ENCODE results near the gene CCDC7.
"Not testable (repeated sequence)": the region's sequence is repeated elsewhere in the genome, so short reads cannot be mapped to it uniquely, and the experiment has no call there.

CCDC7 gene

GRCh38 chr10:32650246-32650655 lies 204.3 kb downstream of the CCDC7 start:
- Mint-ChIP-seq H3K4me1 (peaks cover 6% of the 10 kb centered on the region), H3K4me3 (no peak overlapping the region), H3K27ac (no peak overlapping the region), H3K36me3 (no peaks in the 10 kb centered on the region), H3K9me3 (peaks cover 16% of the 10 kb centered on the region), H3K27me3 (no peaks in the 10 kb centered on the region)
- DNase-seq: no peak
- CTCF ChIA-PET: interaction anchor here (1.7 kb wide), 1 partner anchor 16 kb away, joined by 3 read pairs; no protein-coding TSS in a partner anchor

- CTCF ChIA-PET: not testable (repeated sequence)
- peaks cover 34% of the 10 kb centered on the region for H3K9me3 Mint-ChIP-seq
These were observed 211.5 kb downstream of the CCDC7 start for GRCh38 chr10:32657430-32657829.

GRCh38 chr10:32661346-32661745 lies 215.4 kb downstream of the CCDC7 start:
- Mint-ChIP-seq H3K4me1 (no peaks in the 10 kb centered on the region), H3K9me3 (peaks cover 20% of the 10 kb centered on the region), H3K27me3 (no peaks in the 10 kb centered on the region), H3K4me3 (no peak overlapping the region), H3K27ac (no peak overlapping the region), H3K36me3 (peaks cover 3% of the 10 kb centered on the region)
- no peak for DNase-seq
- CTCF ChIA-PET: no interaction called here

More at GRCh38 chr10:32657430-32657829, 211.5 kb downstream of the CCDC7 start:
- DNase-seq, H3K36me3 Mint-ChIP-seq, H3K4me3 Mint-ChIP-seq, H3K4me1 Mint-ChIP-seq, H3K27me3 Mint-ChIP-seq, H3K27ac Mint-ChIP-seq: not testable (repeated sequence)

GRCh38 chr10:32680803-32681557 lies 235.0 kb downstream of the CCDC7 start:
- H3K4me3 Mint-ChIP-seq: no peak overlapping the region
- no peak for DNase-seq
- H3K27ac Mint-ChIP-seq: no peak overlapping the region
- H3K9me3 Mint-ChIP-seq: peaks cover 13% of the 10 kb centered on the region
- H3K36me3 Mint-ChIP-seq: peaks cover 3% of the 10 kb centered on the region
- no peaks in the 10 kb centered on the region for H3K4me1 Mint-ChIP-seq
- CTCF ChIA-PET: interaction anchor here (1.0 kb wide), 1 partner anchor 10 kb away, joined by 3 read pairs; no protein-coding TSS in a partner anchor
- no peaks in the 10 kb centered on the region for H3K27me3 Mint-ChIP-seq

- no peaks in the 10 kb centered on the region for H3K4me1 Mint-ChIP-seq
- H3K27me3 Mint-ChIP-seq: no peaks in the 10 kb centered on the region
- DNase-seq: no peak
- H3K9me3 Mint-ChIP-seq: no peaks in the 10 kb centered on the region
- H3K36me3 Mint-ChIP-seq: no peaks in the 10 kb centered on the region
- CTCF ChIA-PET: no interaction called here
- H3K27ac Mint-ChIP-seq: no peak overlapping the region
- H3K4me3 Mint-ChIP-seq: no peak overlapping the region
These were observed 238.4 kb downstream of the CCDC7 start for GRCh38 chr10:32684291-32684690.

- Mint-ChIP-seq H3K4me3 (no peak overlapping the region), H3K4me1 (no peaks in the 10 kb centered on the region), H3K9me3 (no peaks in the 10 kb centered on the region), H3K27ac (no peak overlapping the region), H3K27me3 (no peaks in the 10 kb centered on the region), H3K36me3 (no peaks in the 10 kb centered on the region)
- no peak for DNase-seq
- CTCF ChIA-PET: no interaction called here
These were observed 241.2 kb downstream of the CCDC7 start for GRCh38 chr10:32687116-32687515.

GRCh38 chr10:32687546-32687945 lies 241.6 kb downstream of the CCDC7 start:
- no peak for DNase-seq
- Mint-ChIP-seq H3K4me3 (no peak overlapping the region), H3K27ac (no peak overlapping the region), H3K4me1 (no peaks in the 10 kb centered on the region), H3K9me3 (no peaks in the 10 kb centered on the region), H3K27me3 (no peaks in the 10 kb centered on the region), H3K36me3 (no peaks in the 10 kb centered on the region)
- CTCF ChIA-PET: no interaction called here

GRCh38 chr10:32692174-32692573 lies 246.2 kb downstream of the CCDC7 start:
- Mint-ChIP-seq H3K4me3 (no peak overlapping the region), H3K36me3 (no peaks in the 10 kb centered on the region), H3K4me1 (no peaks in the 10 kb centered on the region), H3K27ac (no peak overlapping the region), H3K27me3 (no peaks in the 10 kb centered on the region), H3K9me3 (peaks cover 9% of the 10 kb centered on the region)
- CTCF ChIA-PET: no interaction called here
- DNase-seq: no peak

- H3K36me3 Mint-ChIP-seq: no peaks in the 10 kb centered on the region
- DNase-seq: no peak
- H3K27ac Mint-ChIP-seq: no peak overlapping the region
- no peak overlapping the region for H3K4me3 Mint-ChIP-seq
- H3K4me1 Mint-ChIP-seq: no peaks in the 10 kb centered on the region
- no peaks in the 10 kb centered on the region for H3K27me3 Mint-ChIP-seq
- peaks cover 9% of the 10 kb centered on the region for H3K9me3 Mint-ChIP-seq
- CTCF ChIA-PET: no interaction called here
These were observed 247.6 kb downstream of the CCDC7 start for GRCh38 chr10:32693441-32693979.

- H3K4me1 Mint-ChIP-seq, CTCF ChIA-PET, H3K4me3 Mint-ChIP-seq, H3K36me3 Mint-ChIP-seq, H3K27me3 Mint-ChIP-seq, H3K27ac Mint-ChIP-seq, DNase-seq: not testable (repeated sequence)
- peaks cover 20% of the 10 kb centered on the region for H3K9me3 Mint-ChIP-seq
These were observed 253.7 kb downstream of the CCDC7 start for GRCh38 chr10:32699683-32700082.

- peaks cover 18% of the 10 kb centered on the region for H3K9me3 Mint-ChIP-seq
- H3K4me3 Mint-ChIP-seq: no peak overlapping the region
- no peaks in the 10 kb centered on the region for H3K4me1 Mint-ChIP-seq
- no peak overlapping the region for H3K27ac Mint-ChIP-seq
- CTCF ChIA-PET: no interaction called here
- no peaks in the 10 kb centered on the region for H3K27me3 Mint-ChIP-seq
- no peaks in the 10 kb centered on the region for H3K36me3 Mint-ChIP-seq
- DNase-seq: no peak
These were observed 267.6 kb downstream of the CCDC7 start for GRCh38 chr10:32713560-32713959.

- no peak for DNase-seq
- H3K4me3 Mint-ChIP-seq: no peak overlapping the region
- H3K27ac Mint-ChIP-seq: no peak overlapping the region
- no peaks in the 10 kb centered on the region for H3K9me3 Mint-ChIP-seq
- H3K36me3 Mint-ChIP-seq: no peaks in the 10 kb centered on the region
- H3K27me3 Mint-ChIP-seq: no peaks in the 10 kb centered on the region
- CTCF ChIA-PET: no interaction called here
- no peaks in the 10 kb centered on the region for H3K4me1 Mint-ChIP-seq
These were observed 285.6 kb downstream of the CCDC7 start for GRCh38 chr10:32731527-32731926.

- Mint-ChIP-seq H3K27ac (no peak overlapping the region), H3K36me3 (no peaks in the 10 kb centered on the region), H3K9me3 (no peaks in the 10 kb centered on the region), H3K4me1 (no peaks in the 10 kb centered on the region), H3K27me3 (no peaks in the 10 kb centered on the region), H3K4me3 (no peak overlapping the region)
- CTCF ChIA-PET: no interaction called here
- DNase-seq: no peak
These were observed 293.0 kb downstream of the CCDC7 start for GRCh38 chr10:32738958-32739357.

- Mint-ChIP-seq H3K4me1 (no peaks in the 10 kb centered on the region), H3K9me3 (no peaks in the 10 kb centered on the region), H3K27ac (no peak overlapping the region), H3K27me3 (no peaks in the 10 kb centered on the region), H3K4me3 (no peak overlapping the region), H3K36me3 (peaks cover 7% of the 10 kb centered on the region)
- CTCF ChIA-PET: no interaction called here
- DNase-seq: no peak
These were observed 298.4 kb downstream of the CCDC7 start for GRCh38 chr10:32744321-32744720.

- CTCF ChIA-PET: no interaction called here
- Mint-ChIP-seq H3K27ac (no peak overlapping the region), H3K36me3 (peaks cover 7% of the 10 kb centered on the region)
These were observed 300.9 kb downstream of the CCDC7 start for GRCh38 chr10:32746869-32747268.

More at GRCh38 chr10:32746869-32747268, 300.9 kb downstream of the CCDC7 start:
- Mint-ChIP-seq H3K27me3 (no peaks in the 10 kb centered on the region), H3K4me3 (no peak overlapping the region), H3K9me3 (no peaks in the 10 kb centered on the region), H3K4me1 (no peaks in the 10 kb centered on the region)
- no peak for DNase-seq
